ENCODE data around the gene ZNF358. TPM values are rescaled to one million over a fixed set of nuclear protein-coding genes. Genes with fewer than 3 reads are reported as not detected.

Gene ZNF358
- total RNA-seq, 4 donors from 2014 or later = 77.1 to 124 (median 95.3) TPM

DNA sequence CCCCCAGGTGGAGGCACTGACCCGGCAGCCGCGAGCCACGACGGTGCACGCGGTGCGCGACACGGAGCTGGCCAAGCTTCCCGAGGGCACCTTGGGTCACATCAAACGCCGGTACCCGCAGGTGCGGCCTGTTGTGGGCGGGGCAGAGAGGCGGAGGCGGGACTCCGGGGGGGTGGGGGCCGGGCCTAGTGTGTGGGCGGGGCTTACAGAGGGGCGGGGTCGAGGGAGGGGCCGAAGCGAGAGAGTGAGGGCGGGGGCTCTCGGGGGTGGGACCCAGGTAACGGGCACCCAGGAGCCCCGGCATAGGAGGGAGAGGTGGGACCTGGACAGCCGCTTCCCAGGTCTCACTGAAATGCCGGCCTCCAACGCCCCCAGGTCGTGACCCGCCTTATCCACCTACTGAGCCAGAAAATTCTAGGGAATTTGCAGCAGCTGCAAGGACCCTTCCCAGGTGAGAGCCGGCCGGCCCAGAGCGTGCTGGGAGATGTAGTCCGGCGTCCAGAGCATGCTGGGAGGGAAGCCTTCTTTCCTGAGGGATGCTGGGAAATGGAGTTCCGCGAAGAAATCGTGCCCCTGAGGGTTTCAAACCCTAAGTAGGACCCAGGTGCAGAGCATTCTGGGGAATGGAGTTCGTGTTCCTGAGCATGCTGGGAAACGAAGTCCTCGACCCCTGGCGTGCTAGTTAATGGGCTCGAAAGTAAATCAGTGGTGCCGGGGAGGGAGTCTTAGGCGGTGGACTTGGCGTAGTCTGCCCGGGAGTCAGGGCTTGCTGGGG is 35.3 kb downstream of the ZNF358 start:
- peak overlapping the region in 2 of 4 donors; percentile 35 to 37 for H3K4me3 ChIP-seq
- DNase-seq = peak in 2 of 3 donors; percentile 77 to 81
- peaks cover 0 to 7% (median 0%) of the 10 kb centered on the region in 4 donors for H3K4me1 ChIP-seq
- no peaks in the 10 kb centered on the region for H3K9me3 ChIP-seq
- peaks cover 0 to 51% (median 0%) of the 10 kb centered on the region in 3 donors for H3K36me3 ChIP-seq
- peak overlapping the region in 2 of 4 donors; percentile 12 to 17 for H3K27ac ChIP-seq
- no peaks in the 10 kb centered on the region for H3K27me3 ChIP-seq
- no peak for TF ChIP-seq POLR2A (IDR thresholded peaks at IDR 0.05)
- TF ChIP-seq, protein P1, sequence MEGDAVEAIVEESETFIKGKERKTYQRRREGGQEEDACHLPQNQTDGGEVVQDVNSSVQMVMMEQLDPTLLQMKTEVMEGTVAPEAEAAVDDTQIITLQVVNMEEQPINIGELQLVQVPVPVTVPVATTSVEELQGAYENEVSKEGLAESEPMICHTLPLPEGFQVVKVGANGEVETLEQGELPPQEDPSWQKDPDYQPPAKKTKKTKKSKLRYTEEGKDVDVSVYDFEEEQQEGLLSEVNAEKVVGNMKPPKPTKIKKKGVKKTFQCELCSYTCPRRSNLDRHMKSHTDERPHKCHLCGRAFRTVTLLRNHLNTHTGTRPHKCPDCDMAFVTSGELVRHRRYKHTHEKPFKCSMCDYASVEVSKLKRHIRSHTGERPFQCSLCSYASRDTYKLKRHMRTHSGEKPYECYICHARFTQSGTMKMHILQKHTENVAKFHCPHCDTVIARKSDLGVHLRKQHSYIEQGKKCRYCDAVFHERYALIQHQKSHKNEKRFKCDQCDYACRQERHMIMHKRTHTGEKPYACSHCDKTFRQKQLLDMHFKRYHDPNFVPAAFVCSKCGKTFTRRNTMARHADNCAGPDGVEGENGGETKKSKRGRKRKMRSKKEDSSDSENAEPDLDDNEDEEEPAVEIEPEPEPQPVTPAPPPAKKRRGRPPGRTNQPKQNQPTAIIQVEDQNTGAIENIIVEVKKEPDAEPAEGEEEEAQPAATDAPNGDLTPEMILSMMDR (IDR thresholded peaks at IDR 0.05) = no peak

GRCh38 chr19:7552781-7553180 is 36.9 kb downstream of the ZNF358 start:
- no peak for TF ChIP-seq POLR2A (IDR thresholded peaks at IDR 0.05)
- TF ChIP-seq, protein P1 (IDR thresholded peaks at IDR 0.05) = no peak

GRCh38 chr19:7554565-7554964 is 38.7 kb downstream of the ZNF358 start:
- peaks cover 0 to 7% (median 0%) of the 10 kb centered on the region in 4 donors for H3K4me1 ChIP-seq
- no peak overlapping the region for H3K27ac ChIP-seq
- H3K4me3 ChIP-seq = no peak overlapping the region
- TF ChIP-seq, protein P1 (IDR thresholded peaks at IDR 0.05) = no peak
- TF ChIP-seq POLR2A (IDR thresholded peaks at IDR 0.05) = no peak
- H3K36me3 ChIP-seq = peaks cover 0 to 82% (median 4%) of the 10 kb centered on the region in 3 donors
- no peaks in the 10 kb centered on the region for H3K27me3 ChIP-seq
- no peaks in the 10 kb centered on the region for H3K9me3 ChIP-seq
- no peak for DNase-seq

More at GRCh38 chr19:7552781-7553180, 36.9 kb downstream of the ZNF358 start:
- Histone ChIP-seq H3K4me1 (peaks cover 0 to 7% (median 0%) of the 10 kb centered on the region in 4 donors), H3K27ac (no peak overlapping the region), H3K27me3 (no peaks in the 10 kb centered on the region), H3K9me3 (no peaks in the 10 kb centered on the region), H3K36me3 (peaks cover 0 to 67% (median under 1%) of the 10 kb centered on the region in 3 donors), H3K4me3 (no peak overlapping the region)
- no peak for DNase-seq

GRCh38 chr19:7554990-7555864 is 39.3 kb downstream of the ZNF358 start:
- no peak for TF ChIP-seq POLR2A (IDR thresholded peaks at IDR 0.05)
- TF ChIP-seq, protein P1 (IDR thresholded peaks at IDR 0.05) = no peak
- peaks cover 0 to 81% (median 4%) of the 10 kb centered on the region in 3 donors for H3K36me3 ChIP-seq
- H3K4me3 ChIP-seq = no peak overlapping the region
- DNase-seq = no peak
- H3K27me3 ChIP-seq = no peaks in the 10 kb centered on the region
- H3K9me3 ChIP-seq = no peaks in the 10 kb centered on the region
- no peak overlapping the region for H3K27ac ChIP-seq
- H3K4me1 ChIP-seq = peaks cover 0 to 7% (median 0%) of the 10 kb centered on the region in 4 donors

GRCh38 chr19:7556696-7557315 is 40.9 kb downstream of the ZNF358 start:
- no peak overlapping the region for H3K27ac ChIP-seq
- no peaks in the 10 kb centered on the region for H3K9me3 ChIP-seq
- H3K4me1 ChIP-seq = no peaks in the 10 kb centered on the region
- no peaks in the 10 kb centered on the region for H3K27me3 ChIP-seq
- no peak for DNase-seq
- no peak overlapping the region for H3K4me3 ChIP-seq
- TF ChIP-seq POLR2A (IDR thresholded peaks at IDR 0.05) = no peak
- TF ChIP-seq, protein P1 (IDR thresholded peaks at IDR 0.05) = no peak
- H3K36me3 ChIP-seq = peaks cover 0 to 82% (median 4%) of the 10 kb centered on the region in 3 donors
